Sigmoid colon (tissue), 4 donors: ENCODE results near the gene NRXN3.

Experiments
- POLR2A ChIP-seq, 2 donors: fragments of 450-650 bp; IDR thresholded peaks; one replicate each; pipeline ENCODE4 v1.6.1; 2016; ENCODE audit warnings: antibody characterized with exemption in 2 of 2, mild to moderate bottlenecking in 2 of 2, moderate library complexity in 2 of 2
- POLR2AphosphoS5 ChIP-seq, 4 donors: sonication (generic); formaldehyde crosslinking; IDR thresholded peaks; one replicate each; pipeline ENCODE4 v1.6.1; 2017; ENCODE audit warnings: antibody characterized with exemption in 4 of 4
- TF ChIP-seq, protein P1 (sequence below), 4 experiments: fragments of 450-650 bp in 3 of 4; fragments of 200-600 bp in 1 of 4; IDR thresholded peaks; one replicate each; pipeline ENCODE4 v1.5.1; 2016 to 2019; ENCODE audit warnings: antibody characterized with exemption in 4 of 4, mild to moderate bottlenecking in 3 of 4, moderate library complexity in 2 of 4

DNA sequence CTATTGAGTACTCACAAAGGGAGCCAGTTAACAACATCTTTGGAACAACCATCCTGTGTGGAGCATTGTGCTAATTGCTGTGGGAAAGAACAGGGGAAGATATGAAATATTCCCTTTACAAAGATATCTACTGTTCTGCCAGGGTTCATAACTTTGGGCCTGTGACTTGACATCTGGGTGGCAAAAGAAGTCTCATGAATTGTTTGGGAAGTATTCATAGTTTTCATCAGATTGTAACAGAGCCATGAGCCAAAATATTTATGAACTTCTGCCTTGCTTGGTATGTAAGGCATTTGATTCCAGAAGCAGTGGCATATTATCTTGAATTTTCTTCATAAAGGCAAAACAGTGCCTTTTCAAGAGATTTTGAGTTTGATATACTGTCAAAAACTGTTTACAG, 1224.9 kb downstream of the NRXN3 start:
- no peak for TF ChIP-seq POLR2A (IDR thresholded peaks at IDR 0.05)
- TF ChIP-seq, protein P1, sequence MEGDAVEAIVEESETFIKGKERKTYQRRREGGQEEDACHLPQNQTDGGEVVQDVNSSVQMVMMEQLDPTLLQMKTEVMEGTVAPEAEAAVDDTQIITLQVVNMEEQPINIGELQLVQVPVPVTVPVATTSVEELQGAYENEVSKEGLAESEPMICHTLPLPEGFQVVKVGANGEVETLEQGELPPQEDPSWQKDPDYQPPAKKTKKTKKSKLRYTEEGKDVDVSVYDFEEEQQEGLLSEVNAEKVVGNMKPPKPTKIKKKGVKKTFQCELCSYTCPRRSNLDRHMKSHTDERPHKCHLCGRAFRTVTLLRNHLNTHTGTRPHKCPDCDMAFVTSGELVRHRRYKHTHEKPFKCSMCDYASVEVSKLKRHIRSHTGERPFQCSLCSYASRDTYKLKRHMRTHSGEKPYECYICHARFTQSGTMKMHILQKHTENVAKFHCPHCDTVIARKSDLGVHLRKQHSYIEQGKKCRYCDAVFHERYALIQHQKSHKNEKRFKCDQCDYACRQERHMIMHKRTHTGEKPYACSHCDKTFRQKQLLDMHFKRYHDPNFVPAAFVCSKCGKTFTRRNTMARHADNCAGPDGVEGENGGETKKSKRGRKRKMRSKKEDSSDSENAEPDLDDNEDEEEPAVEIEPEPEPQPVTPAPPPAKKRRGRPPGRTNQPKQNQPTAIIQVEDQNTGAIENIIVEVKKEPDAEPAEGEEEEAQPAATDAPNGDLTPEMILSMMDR (IDR thresholded peaks at IDR 0.05) = no peak
- TF ChIP-seq POLR2AphosphoS5 (IDR thresholded peaks at IDR 0.05) = no peak
